Right renal cortex interstitium (tissue), 3 donors: ENCODE results near the gene ARMC7. TPM values are rescaled to one million over a fixed set of nuclear protein-coding genes. Genes with fewer than 3 reads are reported as not detected.

Experiments
- polyA plus RNA-seq, 3 donors: library from polyadenylated mRNA; unstranded; fragments of 120-200 nt; gene quantifications; one replicate each; pipeline ENCODE4 v1.2.1, GENCODE V29; 2013; ENCODE audit not compliant: insufficient read length in 3 of 3

ARMC7 gene
- polyA plus RNA-seq, 3 donors, result 15.4 to 18.8 (median 16.3) TPM

Other genes starting within 250 kb of the ARMC7 start
- 1 to 10 TPM; 5.9 to 7.2 (median 6.6) TPM for gene FDXR, start 237.0 kb upstream of the ARMC7 start, polyA plus RNA-seq
- gene FADS6, start 216.3 kb upstream of the ARMC7 start, polyA plus RNA-seq, result under 1 TPM; 0.15 to 0.33 (median 0.29) TPM
- under 1 TPM; 0.65 to 0.78 (median 0.67) TPM for gene USH1G, start 186.7 kb upstream of the ARMC7 start, polyA plus RNA-seq
- gene OTOP2, start 185.7 kb upstream of the ARMC7 start, polyA plus RNA-seq, result not detected
- not detected for gene OTOP3, start 174.1 kb upstream of the ARMC7 start, polyA plus RNA-seq
- gene HID1, start 137.2 kb upstream of the ARMC7 start, polyA plus RNA-seq, result 10 to 100 TPM; 10.4 to 13.1 (median 10.7) TPM
- gene CDR2L, start 122.3 kb upstream of the ARMC7 start, polyA plus RNA-seq, result 1 to 10 TPM; 7.3 to 8.6 (median 7.7) TPM
- 10 to 100 TPM; 24.1 to 28.1 (median 27.5) TPM for gene MRPL58, start 97.3 kb upstream of the ARMC7 start, polyA plus RNA-seq
- 100 to 1,000 TPM; 344 to 358 (median 352) TPM for gene ATP5PD, start 63.0 kb upstream of the ARMC7 start, polyA plus RNA-seq
- gene KCTD2, start 62.7 kb upstream of the ARMC7 start, polyA plus RNA-seq, result 10 to 100 TPM; 32.4 to 33.9 (median 33.3) TPM
- gene SLC16A5, start 22.0 kb upstream of the ARMC7 start, polyA plus RNA-seq, result 10 to 100 TPM; 21.1 to 24.8 (median 23.6) TPM
- 10 to 100 TPM; 43.8 to 51.4 (median 47.2) TPM for gene NT5C, start 21.8 kb downstream of the ARMC7 start, polyA plus RNA-seq
- 10 to 100 TPM; 79.8 to 83.9 (median 83.4) TPM for gene JPT1, start 44.5 kb downstream of the ARMC7 start, polyA plus RNA-seq
- gene SUMO2, start 73.0 kb downstream of the ARMC7 start, polyA plus RNA-seq, result 100 to 1,000 TPM; 708 to 791 (median 788) TPM
- 10 to 100 TPM; 62.6 to 69.3 (median 65.0) TPM for gene NUP85, start 95.7 kb downstream of the ARMC7 start, polyA plus RNA-seq
- 10 to 100 TPM; 36.1 to 45.8 (median 38.3) TPM for gene GGA3, start 151.6 kb downstream of the ARMC7 start, polyA plus RNA-seq
- 10 to 100 TPM; 78.7 to 87.0 (median 84.2) TPM for gene MRPS7, start 151.9 kb downstream of the ARMC7 start, polyA plus RNA-seq
- 10 to 100 TPM; 20.0 to 23.3 (median 22.4) TPM for gene MIF4GD, start 161.3 kb downstream of the ARMC7 start, polyA plus RNA-seq
- 10 to 100 TPM in 1 of 3 donors, 1 to 10 TPM in 2; 5.6 to 10.8 (median 7.4) TPM for gene SLC25A19, start 179.5 kb downstream of the ARMC7 start, polyA plus RNA-seq